ENCODE measurements around the gene POFUT2.

The POFUT2 gene

GRCh38 chr21:45220714-45221490, 66.8 kb downstream of the POFUT2 start:
- no peak for DNase-seq

GRCh38 chr21:45220071-45220481, 67.6 kb downstream of the POFUT2 start:
- no peak for DNase-seq

- no peak for DNase-seq
These were observed 68.2 kb downstream of the POFUT2 start for GRCh38 chr21:45219517-45219916.

- DNase-seq: no peak
These were observed 70.7 kb downstream of the POFUT2 start for GRCh38 chr21:45217010-45217409.

- DNase-seq: no peak
These were observed 72.5 kb downstream of the POFUT2 start for GRCh38 chr21:45215213-45215612.
